ENCODE measurements around the gene ARRB1. TPM values are rescaled to one million over a fixed set of nuclear protein-coding genes. Genes with fewer than 3 reads are reported as not detected.

The ARRB1 gene
- polyA plus RNA-seq, 2 of the 4 experiments (the other 2 are of a cell fraction), result 6.8 to 14.3 TPM

GRCh38 chr11:75292943-75293342, 58.5 kb downstream of the ARRB1 start (continued):
- no peak for TF ChIP-seq HOXB13 (CRISPR knock-in tag; IDR thresholded peaks at IDR 0.05; ENCODE audit: low read depth)

DNA sequence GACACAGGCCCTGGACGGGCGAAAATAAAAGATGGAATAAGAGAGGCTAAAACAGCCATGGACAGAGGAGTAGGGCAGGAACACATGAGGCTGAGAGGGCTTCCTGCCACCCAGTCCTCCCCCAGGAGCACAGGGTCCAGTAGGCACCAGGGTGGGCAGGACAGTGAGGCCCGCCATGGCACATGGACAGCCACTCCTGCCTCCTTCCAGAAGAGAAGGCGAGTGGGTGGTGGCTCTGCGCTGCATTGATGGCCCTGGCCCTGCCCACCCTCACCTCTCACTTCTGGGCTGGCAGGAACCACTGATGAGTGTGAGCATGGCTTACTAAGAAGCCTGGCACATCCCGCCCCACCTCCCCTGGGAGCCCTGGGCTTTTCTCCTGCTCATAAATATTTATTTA, 59.7 kb downstream of the ARRB1 start:
- 91% methylated on average over 6 of the region's 6 CpGs for WGBS (ENCODE audit: missing lambda C conversion rate)
- CTCF ChIA-PET, result interaction anchor here (0.6 to 9.2 kb wide), 5 partner anchors 10 to 93 kb away, joined by 4 to 81 read pairs (median 6); no protein-coding TSS in a partner anchor
- Histone ChIP-seq H3K4me2 (no peak overlapping the region), H3K4me3 (no peak overlapping the region), H3K9me3 (no peaks in the 10 kb centered on the region), H3K27ac (no peak overlapping the region), H3K4me1 (no peaks in the 10 kb centered on the region)
- TF ChIP-seq FOXS1 (CRISPR knock-in tag; IDR thresholded peaks at IDR 0.05) (no peak), ZSCAN20 (CRISPR knock-in tag; IDR thresholded peaks at IDR 0.05) (no peak), FOSB (CRISPR knock-in tag; IDR thresholded peaks at IDR 0.05) (no peak), ATOH8 (CRISPR knock-in tag; IDR thresholded peaks at IDR 0.05; ENCODE audit: low read depth) (no peak), KDM1A (IDR thresholded peaks at IDR 0.05; ENCODE audit: low read depth) (no peak), HES2 (IDR thresholded peaks at IDR 0.05) (no peak), MAZ (IDR thresholded peaks at IDR 0.05; ENCODE audit: borderline replicate concordance, low read depth, low read length) (no peak), POLR2AphosphoS2 (conservative IDR thresholded peaks at IDR 0.05; ENCODE audit: low read length) (no peak), EHMT2 (IDR thresholded peaks at IDR 0.05; ENCODE audit: low read depth) (no peak), TFCP2L1 (CRISPR knock-in tag; IDR thresholded peaks at IDR 0.05) (no peak), ESRRA (IDR thresholded peaks at IDR 0.05; ENCODE audit: borderline replicate concordance, low read length) (no peak), RNF2 (IDR thresholded peaks at IDR 0.05; ENCODE audit: borderline replicate concordance, low read depth) (no peak), HMGXB4 (CRISPR knock-in tag; IDR thresholded peaks at IDR 0.05; ENCODE audit: borderline replicate concordance) (no peak), HOXB13 (CRISPR knock-in tag; IDR thresholded peaks at IDR 0.05; ENCODE audit: low read depth) (no peak)
- TF ChIP-seq, protein P1, sequence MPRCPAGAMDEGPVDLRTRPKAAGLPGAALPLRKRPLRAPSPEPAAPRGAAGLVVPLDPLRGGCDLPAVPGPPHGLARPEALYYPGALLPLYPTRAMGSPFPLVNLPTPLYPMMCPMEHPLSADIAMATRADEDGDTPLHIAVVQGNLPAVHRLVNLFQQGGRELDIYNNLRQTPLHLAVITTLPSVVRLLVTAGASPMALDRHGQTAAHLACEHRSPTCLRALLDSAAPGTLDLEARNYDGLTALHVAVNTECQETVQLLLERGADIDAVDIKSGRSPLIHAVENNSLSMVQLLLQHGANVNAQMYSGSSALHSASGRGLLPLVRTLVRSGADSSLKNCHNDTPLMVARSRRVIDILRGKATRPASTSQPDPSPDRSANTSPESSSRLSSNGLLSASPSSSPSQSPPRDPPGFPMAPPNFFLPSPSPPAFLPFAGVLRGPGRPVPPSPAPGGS (IDR thresholded peaks at IDR 0.05), result no peak
- ATAC-seq, result no peak
- POLR2A ChIA-PET, result no interaction called here
- no peak for DNase-seq (ENCODE audit: low read depth in 1 of 2, low spot score in 1 of 2)
- no peak for FAIRE-seq

- FAIRE-seq (no peak), ATAC-seq (no peak; a peak in 2 of 6 replicates), DNase-seq (ENCODE audit: low read depth in 1 of 2, low spot score in 1 of 2) (no peak)
- Histone ChIP-seq H3K4me2 (no peak overlapping the region), H3K9me3 (no peaks in the 10 kb centered on the region), H3K4me1 (no peaks in the 10 kb centered on the region), H3K27ac (no peak overlapping the region), H3K4me3 (no peak overlapping the region)
- WGBS (ENCODE audit: missing lambda C conversion rate), result 92% methylated on average over 12 of the region's 12 CpGs
- TF ChIP-seq, protein P2, sequence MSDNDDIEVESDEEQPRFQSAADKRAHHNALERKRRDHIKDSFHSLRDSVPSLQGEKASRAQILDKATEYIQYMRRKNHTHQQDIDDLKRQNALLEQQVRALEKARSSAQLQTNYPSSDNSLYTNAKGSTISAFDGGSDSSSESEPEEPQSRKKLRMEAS (IDR thresholded peaks at IDR 0.05), result no peak
- TF ChIP-seq GATA3 (IDR thresholded peaks at IDR 0.05; ENCODE audit: borderline replicate concordance), result no peak
- no peak for TF ChIP-seq ZFP36 (IDR thresholded peaks at IDR 0.05; ENCODE audit: borderline replicate concordance, partially characterized antibody)
- no peak for TF ChIP-seq ZC3H11A (IDR thresholded peaks at IDR 0.05)
- TF ChIP-seq, protein P1 (IDR thresholded peaks at IDR 0.05), result no peak
- no peak for TF ChIP-seq TP53 (CRISPR knock-in tag; IDR thresholded peaks at IDR 0.05)
- no peak for TF ChIP-seq HES2 (IDR thresholded peaks at IDR 0.05)
- TF ChIP-seq HOXB5 (CRISPR knock-in tag; IDR thresholded peaks at IDR 0.05), result no peak
- POLR2A ChIA-PET, result no interaction called here
- CTCF ChIA-PET, result interaction anchor here (0.9 to 21.7 kb wide), 9 partner anchors 8 to 242 kb away, joined by 3 to 581 read pairs (median 4); no protein-coding TSS in a partner anchor
These were observed 61.5 kb downstream of the ARRB1 start for GRCh38 chr11:75289919-75290318.

All from A549 (cell line).